GM12873 (cell line): ENCODE results near the gene RAD51B.

Experiments
- TF ChIP-seq, protein P1 (sequence below): IDR thresholded peaks from 2 replicates; pipeline ENCODE4 v1.5.1; 2012; ENCODE audit warnings: low read depth, mild to moderate bottlenecking, moderate library complexity, low read length, control low read depth; ENCODE audit not compliant: insufficient read depth; ENCODE audit errors: missing control alignments

RAD51B gene

DNA sequence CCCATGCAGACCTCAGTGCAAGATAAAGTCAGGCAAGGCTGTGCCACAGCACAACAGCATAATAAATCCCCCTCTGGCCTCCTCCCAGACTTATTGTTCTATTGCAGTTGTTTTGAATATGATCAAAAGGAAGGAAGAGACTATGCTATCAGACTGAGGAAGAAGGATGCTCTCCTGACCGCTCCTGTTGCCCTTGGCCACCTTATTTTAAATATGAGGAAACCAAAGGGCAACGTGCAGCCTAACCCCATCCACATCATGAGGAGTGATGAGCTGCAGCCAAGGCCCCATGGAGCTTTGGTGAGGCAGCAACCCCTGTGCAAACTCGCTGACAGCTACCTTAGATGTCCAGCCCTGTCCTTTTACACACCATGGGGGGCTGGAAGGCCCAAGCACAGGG is 681.6 kb downstream of the RAD51B start:
- TF ChIP-seq, protein P1, sequence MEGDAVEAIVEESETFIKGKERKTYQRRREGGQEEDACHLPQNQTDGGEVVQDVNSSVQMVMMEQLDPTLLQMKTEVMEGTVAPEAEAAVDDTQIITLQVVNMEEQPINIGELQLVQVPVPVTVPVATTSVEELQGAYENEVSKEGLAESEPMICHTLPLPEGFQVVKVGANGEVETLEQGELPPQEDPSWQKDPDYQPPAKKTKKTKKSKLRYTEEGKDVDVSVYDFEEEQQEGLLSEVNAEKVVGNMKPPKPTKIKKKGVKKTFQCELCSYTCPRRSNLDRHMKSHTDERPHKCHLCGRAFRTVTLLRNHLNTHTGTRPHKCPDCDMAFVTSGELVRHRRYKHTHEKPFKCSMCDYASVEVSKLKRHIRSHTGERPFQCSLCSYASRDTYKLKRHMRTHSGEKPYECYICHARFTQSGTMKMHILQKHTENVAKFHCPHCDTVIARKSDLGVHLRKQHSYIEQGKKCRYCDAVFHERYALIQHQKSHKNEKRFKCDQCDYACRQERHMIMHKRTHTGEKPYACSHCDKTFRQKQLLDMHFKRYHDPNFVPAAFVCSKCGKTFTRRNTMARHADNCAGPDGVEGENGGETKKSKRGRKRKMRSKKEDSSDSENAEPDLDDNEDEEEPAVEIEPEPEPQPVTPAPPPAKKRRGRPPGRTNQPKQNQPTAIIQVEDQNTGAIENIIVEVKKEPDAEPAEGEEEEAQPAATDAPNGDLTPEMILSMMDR: no peak

- TF ChIP-seq, protein P1: no peak
Measured at GRCh38 chr14:68501614-68502052, 682.1 kb downstream of the RAD51B start.

DNA sequence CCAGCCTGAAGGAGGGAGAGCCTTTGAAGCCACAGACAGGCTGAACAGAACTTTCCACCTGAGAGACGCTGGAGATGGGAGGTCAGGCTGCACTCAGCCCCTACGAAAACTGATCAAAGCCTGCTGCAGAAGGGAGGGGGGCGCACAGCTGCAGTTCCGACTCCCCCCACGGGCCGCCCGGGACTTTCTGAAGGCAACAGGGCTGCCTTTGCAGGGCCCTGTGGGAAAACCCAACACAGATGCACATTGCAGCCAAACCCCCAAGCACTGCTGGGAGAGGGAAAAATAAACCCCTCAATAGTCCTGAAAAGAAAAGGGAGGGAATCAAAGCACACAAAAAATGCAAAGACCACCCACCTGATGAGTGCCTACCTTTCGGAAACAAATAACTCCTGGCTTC is 682.7 kb downstream of the RAD51B start:
- TF ChIP-seq, protein P1: no peak

- TF ChIP-seq, protein P1: no peak
Measured at GRCh38 chr14:68503186-68503825, 683.7 kb downstream of the RAD51B start.

GRCh38 chr14:68504861-68505260 is 685.3 kb downstream of the RAD51B start:
- TF ChIP-seq, protein P1: no peak

DNA sequence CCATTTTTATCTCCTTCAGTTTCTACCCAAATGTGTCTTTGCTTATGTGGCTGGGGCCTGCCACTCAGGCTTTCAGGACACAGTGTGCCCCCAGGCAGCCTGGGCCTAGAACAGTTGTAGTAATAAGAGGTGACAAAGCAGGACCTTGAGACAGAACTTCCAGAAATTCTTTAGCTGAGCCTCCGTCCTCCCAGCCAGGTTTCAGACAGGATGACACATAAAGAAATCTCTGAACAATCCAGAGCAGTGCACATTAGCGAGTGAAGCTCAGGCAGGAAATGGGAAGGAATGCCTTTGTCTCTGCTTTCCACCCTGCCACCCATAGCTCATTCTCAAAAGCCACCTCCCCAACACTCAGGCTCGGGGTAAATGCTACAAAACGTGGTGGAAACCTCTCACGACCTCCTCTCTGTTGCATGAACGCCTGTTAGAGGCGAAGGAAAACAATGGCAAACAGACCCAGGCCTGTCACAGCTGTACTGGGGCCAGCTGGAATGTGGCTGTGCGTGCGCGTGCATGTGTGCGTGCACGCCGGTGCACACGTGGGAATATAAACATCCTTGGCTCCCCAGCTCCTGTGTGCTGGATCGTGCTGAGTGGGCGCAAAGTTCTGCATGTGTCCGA is 686.6 kb downstream of the RAD51B start:
- TF ChIP-seq, protein P1: no peak

GRCh38 chr14:68506645-68507419 is 687.3 kb downstream of the RAD51B start:
- TF ChIP-seq, protein P1: no peak
